MM.1S (cell line): Measurements from ENCODE around the gene STARD8.

Experiments
- CTCF ChIP-seq: fragments of 300-600 bp; sonication (generic); IDR thresholded peaks from 2 replicates; pipeline ENCODE4 v1.5.1; 2016; ENCODE audit warnings: antibody characterized with exemption, low read length, mixed read lengths
- EZH2 ChIP-seq: fragments of 300-600 bp; sonication (generic); optimal IDR thresholded peaks from 2 replicates; pipeline ENCODE3; 2017; ENCODE audit warnings: low read depth, mild to moderate bottlenecking, antibody characterized with exemption, low read length, mixed read lengths

- TF ChIP-seq CTCF (no peak), EZH2 (no peak)
Observed at GRCh38 chrX:68691921-68692320, 44.5 kb downstream of the STARD8 start.
